Non-pigmented ciliary epithelial cell (primary cell): ENCODE measurements around the gene BPHL.
"Not testable (repeated sequence)": the region's sequence is repeated elsewhere in the genome, so short reads cannot be mapped to it uniquely, and the experiment has no call there.

Source experiments
- DNase-seq: peaks from one replicate; pipeline ENCODE4 v3.0.0-alpha.2; 2010; ENCODE audit warnings: low read depth

BPHL gene

DNA sequence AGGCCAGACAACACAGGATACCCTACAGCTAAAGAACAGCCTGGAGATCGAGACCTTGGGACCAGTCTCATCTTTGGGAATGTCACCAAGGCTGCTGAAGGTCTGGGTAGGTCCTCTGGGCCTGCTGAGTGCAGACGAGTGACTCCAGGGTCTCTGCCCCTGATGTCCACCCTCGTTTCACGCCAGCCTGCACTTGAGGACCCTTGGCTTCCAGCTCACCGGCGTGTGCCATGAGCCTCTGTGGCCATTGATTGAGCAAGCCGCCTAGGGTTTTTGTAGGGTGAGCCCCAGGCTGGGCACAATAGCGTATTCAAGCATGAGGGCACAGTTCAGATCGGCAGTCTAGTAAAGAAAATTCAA lies 4.3 kb downstream of the BPHL start:
- DNase-seq, result no peak

DNA sequence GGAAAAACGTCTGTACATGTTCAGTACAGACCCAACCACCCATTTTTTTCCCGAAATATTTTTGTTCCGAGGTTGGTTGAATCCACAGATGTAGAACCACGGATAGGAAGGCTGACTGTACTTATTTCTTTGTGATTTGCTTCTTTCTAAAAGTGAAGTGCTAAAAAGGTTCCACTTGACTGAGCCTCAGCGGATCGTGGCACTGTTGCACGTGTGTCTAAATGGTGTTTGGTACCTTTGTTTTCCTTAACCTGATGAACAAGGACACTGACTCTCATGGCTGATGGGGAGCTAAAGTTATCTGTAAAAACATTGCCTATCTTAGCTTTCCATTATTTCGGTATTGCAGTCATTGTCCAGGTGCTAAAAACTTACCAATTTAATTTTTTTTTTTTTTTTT lies 6.2 kb downstream of the BPHL start:
- DNase-seq, result no peak

DNA sequence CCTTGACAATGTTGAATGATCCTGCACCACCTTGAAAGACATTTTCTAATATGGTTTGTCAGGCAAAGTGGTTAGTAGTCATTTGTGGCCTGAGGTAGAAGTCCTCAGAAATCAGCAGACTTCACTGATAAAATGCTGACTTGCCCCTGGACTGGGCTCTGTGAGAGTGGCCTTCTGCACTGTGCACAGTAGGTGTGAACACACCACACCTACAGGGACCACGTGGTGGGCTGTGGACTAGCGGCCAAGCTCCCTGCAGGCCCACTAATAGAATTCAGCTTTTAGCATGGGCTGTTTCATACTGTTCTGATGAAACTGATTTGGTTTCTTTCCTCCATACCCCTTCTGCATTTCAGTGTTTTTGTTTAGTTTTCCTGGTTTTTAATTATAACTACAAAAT lies 7.3 kb downstream of the BPHL start:
- no peak for DNase-seq

DNA sequence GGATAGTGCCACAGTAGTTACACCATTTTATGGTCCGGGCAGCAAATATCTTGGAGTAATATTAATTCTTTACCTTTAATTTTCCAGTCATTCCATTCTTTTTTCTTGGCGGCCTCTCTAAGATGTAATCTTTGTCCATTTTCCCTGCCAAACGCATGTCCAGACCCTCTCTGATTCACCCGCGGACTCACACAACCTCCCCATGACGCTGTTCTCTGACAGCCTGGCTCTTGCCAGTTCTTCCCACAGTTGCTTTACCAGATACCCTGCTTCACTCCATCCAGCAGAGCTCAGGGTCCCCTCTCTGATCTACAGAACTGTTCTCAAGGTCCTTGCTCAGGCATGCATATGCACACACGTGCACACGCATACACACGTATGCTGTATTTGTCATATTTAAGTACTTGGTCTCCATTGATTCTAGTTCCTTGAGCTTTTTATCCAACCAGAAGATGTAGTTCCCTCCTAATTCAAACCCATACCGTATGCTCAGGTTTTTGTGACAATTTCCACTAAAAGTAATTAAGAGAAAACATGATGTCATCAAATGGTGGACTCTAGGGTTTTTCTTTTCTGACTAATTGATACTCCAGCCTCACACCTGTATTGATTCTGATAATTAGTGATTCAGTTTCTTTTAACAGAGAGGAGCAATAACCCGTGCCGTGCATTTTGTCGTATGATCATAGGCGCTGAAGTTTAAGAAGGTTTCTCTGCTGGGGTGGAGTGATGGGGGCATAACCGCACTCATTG lies 10.0 kb downstream of the BPHL start:
- no peak for DNase-seq

DNA sequence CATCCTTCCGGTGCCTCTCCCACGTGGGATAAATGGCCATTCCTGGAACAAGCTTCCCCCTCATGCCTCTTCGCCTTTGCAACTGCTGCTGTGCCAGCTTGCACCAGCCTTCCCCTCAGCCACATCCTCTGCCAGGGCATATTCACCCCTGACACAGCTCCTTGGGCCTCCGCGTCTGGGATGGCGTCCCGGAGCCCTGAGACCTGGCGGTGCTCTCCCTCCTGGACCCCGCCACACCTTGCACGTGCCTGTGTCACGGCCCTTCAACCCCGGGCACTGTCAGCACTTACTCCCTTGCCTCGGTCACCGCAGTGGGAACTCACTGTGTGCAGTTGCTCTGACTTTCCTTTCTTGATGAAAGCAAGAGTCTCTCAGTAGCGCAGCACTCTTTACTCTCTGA lies 13.2 kb downstream of the BPHL start:
- DNase-seq, result no peak

DNA sequence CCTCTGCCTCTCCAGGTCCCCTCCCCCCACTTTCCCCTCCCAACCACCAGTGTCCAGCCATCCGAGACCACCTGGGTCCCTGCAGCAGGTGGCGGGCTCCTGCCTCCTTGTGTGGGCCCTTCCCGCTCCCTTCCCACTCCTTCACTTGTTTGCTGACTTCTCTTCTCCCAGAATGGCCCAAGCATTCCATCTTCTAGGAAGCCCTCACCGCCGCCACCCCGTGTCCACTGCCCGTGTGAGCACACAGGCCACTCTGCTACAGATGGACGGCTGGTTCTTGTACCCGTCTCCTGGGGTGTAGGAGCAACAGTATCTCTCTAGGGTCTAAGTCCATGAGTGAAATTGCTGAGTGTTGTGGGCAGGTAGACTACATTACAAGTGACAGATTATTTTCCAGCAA lies 15.0 kb downstream of the BPHL start:
- DNase-seq, result no peak

- DNase-seq, result no peak
Observed at GRCh38 chr6:3135668-3136291, 17.3 kb downstream of the BPHL start.

DNA sequence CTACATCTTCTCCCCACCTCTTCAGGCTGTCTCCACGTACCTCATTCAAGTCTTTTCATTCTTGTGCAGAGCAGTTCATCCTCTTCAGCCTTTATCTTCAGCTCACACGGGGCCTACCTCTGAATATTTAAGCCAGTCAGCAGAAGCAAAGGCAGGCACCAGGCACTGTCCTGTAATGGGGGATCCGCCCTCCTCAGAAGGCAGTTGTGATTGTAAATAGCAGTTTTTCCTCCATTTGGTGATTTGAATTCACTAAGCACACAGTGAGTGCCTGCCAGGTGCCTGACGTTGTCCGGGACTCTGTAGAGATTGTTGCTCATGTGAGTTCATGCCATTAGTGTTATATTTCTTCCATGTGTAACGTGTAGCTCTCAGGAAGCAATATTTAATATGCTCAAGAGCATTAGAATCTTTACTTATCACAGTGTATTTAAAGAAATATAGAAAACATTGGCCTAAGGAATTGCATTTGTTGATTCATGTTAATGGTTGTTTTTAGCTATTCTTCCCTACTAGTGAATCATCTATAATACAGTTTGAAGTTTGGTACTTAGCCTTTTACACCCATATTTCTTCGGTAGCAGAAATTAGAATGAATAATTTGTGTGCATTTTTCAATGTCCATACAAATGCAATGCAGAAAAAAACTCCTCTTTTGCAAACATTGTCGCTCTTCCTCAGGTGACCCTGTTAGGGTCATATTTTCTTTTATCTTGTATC lies 17.9 kb downstream of the BPHL start:
- DNase-seq, result no peak

DNA sequence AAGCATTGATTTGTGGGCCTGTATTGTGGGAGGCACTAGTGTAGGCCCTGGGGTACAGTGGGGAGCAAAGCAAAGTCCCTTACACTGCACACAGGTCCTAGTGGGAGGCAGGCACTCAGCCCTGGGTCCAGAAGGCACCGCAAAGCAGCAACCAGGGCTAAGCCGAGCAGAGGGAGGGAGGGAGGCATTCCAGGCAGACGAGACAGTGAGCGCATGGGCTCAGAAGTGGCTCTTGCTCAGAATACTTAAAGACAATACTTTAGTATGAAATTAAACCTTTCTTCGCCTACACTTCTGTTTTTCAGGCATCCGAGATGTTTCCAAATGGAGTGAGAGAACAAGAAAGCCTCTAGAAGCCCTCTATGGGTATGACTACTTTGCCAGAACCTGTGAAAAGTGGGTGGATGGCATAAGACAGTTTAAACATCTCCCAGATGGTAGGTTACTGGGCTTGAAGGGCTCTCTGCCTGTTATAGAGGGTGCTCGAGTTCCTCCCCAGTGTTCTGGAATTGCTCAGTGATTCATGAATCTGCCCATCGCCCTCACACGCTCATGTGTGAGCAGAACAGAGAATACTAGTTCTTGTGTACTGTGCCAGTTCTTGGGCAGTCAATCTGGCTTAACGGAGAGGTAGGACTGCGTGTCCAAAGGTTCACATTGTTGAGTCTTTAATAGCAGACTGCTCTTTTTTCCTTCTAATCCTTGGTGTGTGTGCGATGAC lies 18.7 kb downstream of the BPHL start:
- DNase-seq, result no peak

GRCh38 chr6:3137873-3138272 lies 19.4 kb downstream of the BPHL start:
- not testable (repeated sequence) for DNase-seq

GRCh38 chr6:3138341-3138740 lies 19.8 kb downstream of the BPHL start:
- DNase-seq, result no peak

DNA sequence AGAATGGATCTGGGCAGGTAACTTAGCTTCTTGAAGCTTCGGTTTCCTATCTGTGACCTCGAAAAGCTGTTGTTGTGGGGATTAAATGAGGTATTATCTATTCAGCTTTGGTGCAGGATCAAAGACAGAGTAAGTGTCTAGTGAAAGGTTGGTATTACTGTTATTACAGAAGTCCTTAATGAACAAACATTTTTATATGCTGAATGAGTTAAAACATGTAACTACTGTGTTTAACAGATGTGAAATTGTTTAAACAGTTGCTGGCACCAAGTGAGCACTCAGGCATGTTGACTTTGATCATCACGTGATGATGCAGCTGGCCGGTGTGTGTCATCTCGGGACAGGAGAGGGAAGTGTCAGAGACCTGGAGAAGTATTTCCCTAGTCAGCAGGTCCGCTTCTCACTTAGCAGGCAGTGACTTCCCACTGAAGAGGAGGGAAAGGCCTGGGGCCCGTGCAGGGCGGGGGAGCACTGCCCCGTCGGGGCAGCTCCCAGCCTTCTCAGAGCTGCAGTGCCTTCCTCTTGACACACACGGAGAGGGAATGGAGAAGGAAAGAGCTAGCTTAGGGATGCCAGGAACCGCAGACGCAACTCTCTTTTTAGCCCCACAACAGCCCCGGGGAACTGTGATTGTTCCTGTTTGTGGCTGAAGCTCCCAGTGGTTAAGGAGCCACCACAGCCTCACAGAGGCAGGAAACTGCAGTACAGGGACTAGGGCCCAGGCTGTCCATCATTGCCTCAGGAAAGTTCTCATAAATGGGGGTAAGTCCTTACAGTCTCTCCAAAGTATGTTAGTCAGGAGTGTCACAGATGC lies 20.8 kb downstream of the BPHL start:
- DNase-seq, result no peak

DNA sequence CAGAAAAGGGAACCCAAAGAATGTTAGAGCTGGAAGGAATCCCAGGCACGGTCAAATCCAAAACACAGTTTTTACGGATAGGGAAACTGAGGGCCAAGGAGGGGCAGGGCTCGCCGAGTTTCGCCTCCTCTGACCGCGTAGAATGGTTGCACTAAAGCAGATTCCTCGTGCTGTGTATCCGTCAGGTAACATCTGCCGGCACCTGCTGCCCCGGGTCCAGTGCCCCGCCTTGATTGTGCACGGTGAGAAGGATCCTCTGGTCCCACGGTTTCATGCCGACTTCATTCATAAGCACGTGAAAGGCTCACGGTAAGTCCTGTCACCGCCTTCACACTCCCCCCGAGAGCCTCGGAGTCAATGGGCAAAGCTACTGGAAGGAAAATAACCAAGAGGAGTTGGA lies 21.7 kb downstream of the BPHL start:
- DNase-seq, result no peak

DNA sequence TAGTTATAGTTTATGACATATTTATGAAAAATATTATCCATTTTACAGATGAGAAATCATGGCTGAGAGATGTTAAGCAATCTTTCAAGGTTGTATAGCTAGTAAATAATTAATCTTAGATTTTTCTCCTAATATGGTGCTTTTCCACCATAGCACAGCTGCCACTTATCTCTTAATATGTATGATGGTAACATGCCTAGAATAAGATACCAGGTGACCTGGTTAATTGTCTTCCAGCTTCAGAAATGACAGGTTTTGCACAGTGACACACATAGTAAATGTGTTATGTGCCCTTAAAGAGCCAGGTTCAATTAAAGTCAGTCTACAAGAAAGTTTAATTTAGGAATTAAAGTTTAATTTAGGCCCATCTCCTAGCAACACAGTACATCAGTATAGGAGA lies 24.0 kb downstream of the BPHL start:
- DNase-seq, result no peak

- DNase-seq, result no peak
Observed at GRCh38 chr6:3143158-3143557, 24.6 kb downstream of the BPHL start.

- no peak for DNase-seq
Observed at GRCh38 chr6:3144571-3144970, 26.1 kb downstream of the BPHL start.

- DNase-seq, result no peak
Observed at GRCh38 chr6:3147914-3148757, 29.6 kb downstream of the BPHL start.

DNA sequence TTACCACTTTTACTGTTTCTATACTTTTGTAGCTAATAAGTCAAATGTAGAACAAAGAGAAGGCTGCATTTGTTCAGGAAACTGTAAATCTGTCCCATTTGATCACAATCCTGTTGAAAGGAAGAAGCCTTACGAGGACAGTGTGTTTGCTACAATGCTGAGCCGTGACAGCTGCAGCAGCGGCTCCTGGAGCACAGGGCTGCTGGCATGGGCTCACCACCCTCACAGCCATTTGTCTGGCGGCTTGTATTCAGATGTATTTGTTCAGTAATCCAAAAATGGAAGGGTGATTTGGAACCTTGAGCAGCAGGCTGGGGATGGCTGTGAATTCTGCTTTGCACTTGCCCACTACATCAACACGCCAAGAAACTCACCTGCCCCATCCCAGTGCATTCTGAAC lies 33.2 kb downstream of the BPHL start:
- no peak for DNase-seq

GRCh38 chr6:3152689-3153088 lies 34.2 kb downstream of the BPHL start:
- DNase-seq, result no peak

DNA sequence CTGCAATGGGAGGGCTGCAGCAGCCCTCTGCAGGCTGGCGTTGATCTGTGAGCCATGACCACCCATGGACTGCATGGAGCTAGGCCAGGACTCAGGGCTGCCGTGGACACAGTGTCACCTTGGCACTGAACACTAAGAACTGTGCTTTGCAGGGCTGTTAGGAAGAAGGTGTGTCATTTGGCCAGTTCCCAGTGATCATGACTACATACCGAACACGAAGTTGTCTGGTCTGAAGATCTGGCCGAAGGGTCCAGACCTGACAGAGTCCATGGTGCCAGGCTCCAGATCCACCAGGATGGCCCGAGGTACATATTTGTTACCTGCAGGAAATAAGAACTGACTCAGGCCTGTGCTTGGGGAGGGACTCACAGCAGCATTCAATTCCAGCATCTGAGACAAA lies 36.9 kb downstream of the BPHL start:
- not testable (repeated sequence) for DNase-seq
